DND-41 (cell line): ENCODE measurements around the gene ZC3H13.

Experiments used
- EZH2 ChIP-seq: IDR thresholded peaks from 3 replicates; pipeline ENCODE4 v1.6.1; 2012; ENCODE audit warnings: borderline replicate concordance, low read depth, mild to moderate bottlenecking, moderate library complexity, low read length, inconsistent platforms; ENCODE audit not compliant: severe bottlenecking
- TF ChIP-seq, protein P1 (sequence below): IDR thresholded peaks from 2 replicates; pipeline ENCODE4 v1.5.1; 2012; ENCODE audit warnings: borderline replicate concordance, low read length, moderate library complexity, mild to moderate bottlenecking; ENCODE audit not compliant: poor library complexity, severe bottlenecking; ENCODE audit errors: extremely low read depth

DNA sequence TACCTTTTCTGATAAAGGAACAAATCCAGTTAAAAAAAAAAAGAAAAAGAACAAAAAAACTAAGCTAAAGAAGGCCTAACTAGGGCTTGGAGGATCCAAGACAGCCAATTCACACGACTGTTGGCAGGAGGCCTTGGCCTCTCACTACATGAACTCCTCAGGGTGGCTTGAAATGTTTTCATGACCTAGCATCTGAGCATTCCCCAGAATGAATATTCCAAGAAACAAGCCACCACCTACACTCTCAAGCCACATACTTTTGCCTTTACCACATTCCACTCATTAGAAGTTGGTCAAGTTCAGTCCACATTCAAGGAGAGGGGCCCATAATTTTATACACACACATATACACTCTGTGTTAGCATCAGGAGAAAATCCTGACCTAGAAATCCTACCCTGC is 103.4 kb downstream of the ZC3H13 start:
- TF ChIP-seq, protein P1, sequence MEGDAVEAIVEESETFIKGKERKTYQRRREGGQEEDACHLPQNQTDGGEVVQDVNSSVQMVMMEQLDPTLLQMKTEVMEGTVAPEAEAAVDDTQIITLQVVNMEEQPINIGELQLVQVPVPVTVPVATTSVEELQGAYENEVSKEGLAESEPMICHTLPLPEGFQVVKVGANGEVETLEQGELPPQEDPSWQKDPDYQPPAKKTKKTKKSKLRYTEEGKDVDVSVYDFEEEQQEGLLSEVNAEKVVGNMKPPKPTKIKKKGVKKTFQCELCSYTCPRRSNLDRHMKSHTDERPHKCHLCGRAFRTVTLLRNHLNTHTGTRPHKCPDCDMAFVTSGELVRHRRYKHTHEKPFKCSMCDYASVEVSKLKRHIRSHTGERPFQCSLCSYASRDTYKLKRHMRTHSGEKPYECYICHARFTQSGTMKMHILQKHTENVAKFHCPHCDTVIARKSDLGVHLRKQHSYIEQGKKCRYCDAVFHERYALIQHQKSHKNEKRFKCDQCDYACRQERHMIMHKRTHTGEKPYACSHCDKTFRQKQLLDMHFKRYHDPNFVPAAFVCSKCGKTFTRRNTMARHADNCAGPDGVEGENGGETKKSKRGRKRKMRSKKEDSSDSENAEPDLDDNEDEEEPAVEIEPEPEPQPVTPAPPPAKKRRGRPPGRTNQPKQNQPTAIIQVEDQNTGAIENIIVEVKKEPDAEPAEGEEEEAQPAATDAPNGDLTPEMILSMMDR: no peak
- TF ChIP-seq EZH2: no peak
